K562 (cell line): ENCODE data around the gene NCOA3. TPM values are rescaled to one million over a fixed set of nuclear protein-coding genes. Genes with fewer than 3 reads are reported as not detected.

ENCODE experiments used
- ATAC-seq: fragments of 200-7000 bp; cut with Tn5 transposase; 3 replicates; pipeline ENCODE4 v1.9.1; 2020; ENCODE audit warnings: moderate library complexity
- BruUV-seq: library from RNA; stranded (reverse); fragments of 400-500 nt; replicated peaks from 2 replicates; lab custom pipeline; 2021; lab: Mats Ljungman, UMichigan
- CTCF ChIA-PET: fragments of 300-600 bp; formaldehyde crosslinking; extraction: SDS; loops from one replicate; lab custom pipeline; 2021; ENCODE audit warnings: low intra/inter-chr PET ratio; lab: Yijun Ruan, JAX
- POLR2A ChIA-PET: fragments of 300-600, 350-650 bp; sonication (Branson Sonifier 250); formaldehyde crosslinking; extraction: SDS; loops from one replicate; lab custom pipeline; 2021; ENCODE audit warnings: antibody characterized with exemption, inconsistent platforms; lab: Yijun Ruan, JAX
- DNase-seq, 4 experiments: peaks; one replicate each; pipeline versions ENCODE4 v3.0.0 to v3.0.0-alpha.2; 2011 to 2018; ENCODE audit warnings: low spot score in 3 of 4, mixed read lengths in 3 of 4; ENCODE audit errors: extremely low read depth in 1 of 4
- FAIRE-seq: peaks from 2 replicates; lab custom pipeline; 2011; peaks lifted over from hg19 to GRCh38; lab: Jason Lieb, UNC
- H2AFZ ChIP-seq: 2 replicates; pipeline ENCODE4 v1.6.0; 2011; ENCODE audit warnings: low read depth, low read length, control low read depth, inconsistent platforms
- H3K27ac ChIP-seq: fragments of 200-600 bp; 3 replicates; pipeline ENCODE4 v1.8.0; 2011; ENCODE audit warnings: low read depth, mild to moderate bottlenecking, control low read depth, inconsistent platforms, low read length, moderate library complexity, mixed read lengths; ENCODE audit errors: extremely low read depth
- H3K27me3 ChIP-seq, 2 experiments: fragments of 300-600 bp in 1 of 2; 2 replicates in 1 of 2; 3 replicates in 1 of 2; pipeline versions ENCODE4 v1.6.0 to v1.8.0; 2011; ENCODE audit warnings: inconsistent platforms in 2 of 2, low read length in 2 of 2, mild to moderate bottlenecking in 1 of 2, mixed read lengths in 1 of 2, moderate library complexity in 1 of 2; ENCODE audit not compliant: control insufficient read depth in 2 of 2, insufficient read depth in 2 of 2
- H3K36me3 ChIP-seq: fragments of 300-600 bp; 3 replicates; pipeline ENCODE4 v1.8.0; 2011; ENCODE audit warnings: mild to moderate bottlenecking, low read length, inconsistent platforms; ENCODE audit not compliant: control insufficient read depth, insufficient read depth
- H3K4me1 ChIP-seq, 2 experiments: fragments of 200-600 bp in 1 of 2; replicated peaks in 1 of 2; 2 replicates in 1 of 2; 3 replicates in 1 of 2; pipeline versions ENCODE4 v1.5.1 to v1.8.0; 2011; ENCODE audit warnings: inconsistent platforms in 2 of 2, low read length in 2 of 2, mild to moderate bottlenecking in 1 of 2, mixed read lengths in 1 of 2, moderate library complexity in 1 of 2; ENCODE audit not compliant: control insufficient read depth in 2 of 2, insufficient read depth in 2 of 2
- H3K4me2 ChIP-seq: 2 replicates; pipeline ENCODE4 v1.6.1; 2011; ENCODE audit warnings: low read length, control low read depth, inconsistent platforms, mixed read lengths; ENCODE audit not compliant: insufficient read depth
- H3K4me3 ChIP-seq: fragments of 200-600 bp; sonication (generic), shearing (Covaris generic); 2 replicates; pipeline ENCODE4 v1.5.1; 2016; ENCODE audit warnings: control low read depth, inconsistent platforms
- H3K79me2 ChIP-seq: fragments of 200-600 bp; 3 replicates; pipeline ENCODE4 v1.8.0; 2011; ENCODE audit warnings: low read length, inconsistent platforms; ENCODE audit not compliant: control insufficient read depth, insufficient read depth
- H3K9ac ChIP-seq, 2 experiments: 2 replicates each; pipeline versions ENCODE4 v1.6.0 to v1.6.1; 2011; ENCODE audit warnings: low read depth in 2 of 2, low read length in 2 of 2, control low read depth in 1 of 2, inconsistent platforms in 1 of 2, mild to moderate bottlenecking in 1 of 2, mixed read lengths in 1 of 2; ENCODE audit not compliant: insufficient read depth in 1 of 2
- H3K9me1 ChIP-seq: one replicate; pipeline ENCODE4 v1.6.0; 2011; ENCODE audit warnings: inconsistent platforms, mild to moderate bottlenecking, low read length, moderate library complexity; ENCODE audit not compliant: control insufficient read depth, insufficient read depth
- H3K9me3 ChIP-seq: replicated peaks from 2 replicates; pipeline ENCODE4 v1.5.1; 2011; ENCODE audit warnings: low read depth, low read length, inconsistent platforms; ENCODE audit not compliant: control insufficient read depth, insufficient read depth
- H4K20me1 ChIP-seq: replicated peaks from 2 replicates; pipeline ENCODE4 v1.6.1; 2011; ENCODE audit warnings: low read length, inconsistent platforms, mixed read lengths; ENCODE audit not compliant: control insufficient read depth, insufficient read depth
- BHLHE40 ChIP-seq: IDR thresholded peaks from 2 replicates; pipeline ENCODE4 v1.6.1; 2011; ENCODE audit warnings: low read length, improper control_type of control experiment
- CBX2 ChIP-seq: fragments of 200-600 bp; sonication (generic); IDR thresholded peaks from one replicate; pipeline ENCODE4 v1.6.1; 2012; ENCODE audit warnings: mild to moderate bottlenecking, low read length, inconsistent platforms; ENCODE audit not compliant: insufficient read depth, poor library complexity, severe bottlenecking
- CHCHD3 ChIP-seq: fragments of 250-450 bp; sonication (Bioruptor Pico); IDR thresholded peaks from 2 replicates; pipeline ENCODE4 v2.1.2; 2022; ENCODE audit warnings: mild to moderate bottlenecking
- ELF1 ChIP-seq: fragments of 200-800 bp; sonication (Bioruptor generic); IDR thresholded peaks from 2 replicates; pipeline ENCODE4 v1.6.1; 2016; ENCODE audit warnings: missing genetic modification characterization, missing compliant biosample characterization
- HDAC2 ChIP-seq: fragments of 450-650 bp; IDR thresholded peaks from 2 replicates; pipeline ENCODE4 v1.6.1; 2016; ENCODE audit warnings: mild to moderate bottlenecking
- ILK ChIP-seq: fragments of 450-650 bp; IDR thresholded peaks from 2 replicates; pipeline ENCODE4 v1.6.1; 2016; ENCODE audit warnings: missing genetic modification characterization, low read depth, mild to moderate bottlenecking, missing compliant biosample characterization, moderate library complexity, borderline replicate concordance
- LCOR ChIP-seq: sonication (generic); formaldehyde crosslinking; IDR thresholded peaks from 2 replicates; pipeline ENCODE4 v1.8.0; 2022; ENCODE audit warnings: mild to moderate bottlenecking, missing genetic modification reagents
- MEF2D ChIP-seq: conservative IDR thresholded peaks from 2 replicates; pipeline ENCODE4 v1.6.1; 2016; ENCODE audit warnings: low read depth, missing genetic modification characterization, missing compliant biosample characterization
- SIN3A ChIP-seq, 2 experiments: fragments of 150-350 bp in 1 of 2; IDR thresholded peaks; 2 replicates each; pipeline ENCODE4 v1.6.1; 2011 to 2016; ENCODE audit warnings: borderline replicate concordance in 2 of 2, low read depth in 2 of 2, low read length in 2 of 2, mild to moderate bottlenecking in 2 of 2, moderate library complexity in 2 of 2; ENCODE audit not compliant: control insufficient read depth in 1 of 2
- SOX6 ChIP-seq: fragments of 450-650 bp; IDR thresholded peaks from 2 replicates; pipeline ENCODE4 v1.6.1; 2014; ENCODE audit warnings: mild to moderate bottlenecking
- SRSF3 ChIP-seq: fragments of 200-400 bp; formaldehyde crosslinking; IDR thresholded peaks from 2 replicates; pipeline ENCODE4 v1.6.1; 2016; ENCODE audit warnings: mild to moderate bottlenecking, low read length, moderate library complexity; ENCODE audit not compliant: insufficient read depth
- STAT5B ChIP-seq: fragments of 250-450 bp; sonication (Bioruptor Pico); IDR thresholded peaks from 2 replicates; pipeline ENCODE4 v1.8.0; 2021; ENCODE audit warnings: mild to moderate bottlenecking, inconsistent platforms
- STAT6 ChIP-seq: sonication (generic); formaldehyde crosslinking; IDR thresholded peaks from 2 replicates; pipeline ENCODE4 v1.8.1; 2023; ENCODE audit warnings: mild to moderate bottlenecking, missing genetic modification reagents
- WHSC1 ChIP-seq: IDR thresholded peaks from one replicate; pipeline ENCODE4 v1.6.1; 2012; ENCODE audit warnings: low read length, control low read depth, inconsistent platforms
- ZBTB12 ChIP-seq: fragments of 250-450 bp; sonication (Bioruptor Pico); IDR thresholded peaks from 2 replicates; pipeline ENCODE4 v1.4.0; 2020
- ZFP1 ChIP-seq: fragments of 450-650 bp; formaldehyde crosslinking; IDR thresholded peaks from 2 replicates; pipeline ENCODE4 v1.4.0; 2020; ENCODE audit warnings: mild to moderate bottlenecking, mixed read lengths
- ZNF263 ChIP-seq: sonication (generic); formaldehyde crosslinking; IDR thresholded peaks from 2 replicates; pipeline ENCODE4 v1.8.0; 2022; ENCODE audit warnings: mild to moderate bottlenecking, missing genetic modification reagents, borderline replicate concordance
- ZNF431 ChIP-seq: sonication (generic); formaldehyde crosslinking; IDR thresholded peaks from 2 replicates; pipeline ENCODE4 v1.8.0; 2022; ENCODE audit warnings: mild to moderate bottlenecking, missing genetic modification reagents
- ZNF668 ChIP-seq: fragments of 250-450 bp; sonication (Bioruptor Pico); IDR thresholded peaks from 2 replicates; pipeline ENCODE4 v1.8.0; 2022; ENCODE audit warnings: mild to moderate bottlenecking, inconsistent platforms
- WGBS: fragments of 100-300 bp; shearing (Covaris generic); methylation state at CpG from one replicate; pipeline ENCODE4 v1.1.6; 2016; ENCODE audit warnings: low coverage, mixed read lengths; ENCODE audit not compliant: insufficient coverage; ENCODE audit errors: missing lambda C conversion rate; 5-methylcytosine and 5-hydroxymethylcytosine counted together
- in situ Hi-C: fragments of 300-500 bp; cut with MboI; formaldehyde crosslinking; loops from 4 replicates; pipeline ENCODE4 v1.15.0; 2018; ENCODE audit warnings: inconsistent platforms, mixed read lengths
- intact Hi-C: fragments of 100-400 bp; cut with micrococcal nuclease; formaldehyde crosslinking; loops from 2 replicates; pipeline ENCODE4 v1.14.2; 2022
- polyA plus RNA-seq, 8 experiments: library from polyadenylated mRNA; depleted of rRNA in 4 of 8; stranded (reverse) in 5 of 8; unstranded in 3 of 8; fragments of >200 nt; fragmentation: Nextera tagmentation in 2 of 8; fragmentation: Illumina TruSeq in 1 of 8; extraction: Ambion mirVana in 2 of 8; extraction: Trizol in 1 of 8; gene quantifications; 2 replicates each; pipeline versions ENCODE4 v1.2.1 to v1.2.3, GENCODE V29; 2011 to 2014; ENCODE audit warnings: inconsistent platforms in 1 of 8, missing spikeins in 1 of 8
- total RNA-seq, 7 experiments: library from RNA; depleted of rRNA in 6 of 7; stranded (reverse); fragments of >200 nt in 6 of 7; fragmentation: Illumina TruSeq in 2 of 7; extraction: Trizol in 2 of 7; gene quantifications; 2 replicates each; pipeline versions ENCODE4 v1.2.1 to v1.2.3, GENCODE V29; 2011 to 2021; ENCODE audit warnings: low replicate concordance in 1 of 7

The NCOA3 gene
- total and polyA plus RNA-seq, 9 of the 15 experiments (the other 6 are each of a cell fraction or from before 2014, with no cell fraction given) = 3.2 to 24.3 (median 14.4) TPM

- Histone ChIP-seq H4K20me1 (peaks cover 22% of the 10 kb centered on the region), H3K9me3 (no peaks in the 10 kb centered on the region), H3K27ac (no peak overlapping the region), H3K4me3 (no peak overlapping the region), H3K27me3 (peaks cover 50 to 89% of the 10 kb centered on the region in 2 experiments), H3K4me1 (peaks cover 0 to 8% of the 10 kb centered on the region in 2 experiments; a peak in 2 of 5 replicates), H3K4me2 (no peak overlapping the region), H3K9me1 (no peaks in the 10 kb centered on the region), H2AFZ (no peak overlapping the region), H3K36me3 (no peaks in the 10 kb centered on the region), H3K79me2 (no peaks in the 10 kb centered on the region), H3K9ac (no peak overlapping the region; a peak in 1 of 4 replicates)
- in situ Hi-C loops (no loop called here), intact Hi-C loops (no loop called here)
- no peak for DNase-seq
- ChIA-PET POLR2A (no interaction called here), CTCF (no interaction called here)
- WGBS = 3% methylated on average over 13 of the region's 19 CpGs
- FAIRE-seq = no peak
- no peak for TF ChIP-seq LCOR (CRISPR knock-in tag)
- no peak for TF ChIP-seq BHLHE40
- TF ChIP-seq SRSF3 = no peak
- TF ChIP-seq ZNF263 (CRISPR knock-in tag) = no peak
- TF ChIP-seq ILK = no peak
- TF ChIP-seq CHCHD3 (CRISPR knock-in tag) = no peak
- TF ChIP-seq SIN3A (IDR thresholded peaks at IDR 0.05; ENCODE audit: borderline replicate concordance in 2 of 2, control insufficient read depth in 1 of 2, low read depth in 2 of 2, low read length in 2 of 2) = no peak
- TF ChIP-seq ZNF431 (CRISPR knock-in tag) = no peak
- no peak for TF ChIP-seq ZFP1
- TF ChIP-seq STAT6 (CRISPR knock-in tag) = no peak
- TF ChIP-seq ZBTB12 (CRISPR knock-in tag) = no peak
- no peak for TF ChIP-seq WHSC1
- TF ChIP-seq STAT5B (CRISPR knock-in tag) = no peak
- no peak for TF ChIP-seq MEF2D (tag)
- no peak for TF ChIP-seq HDAC2
- no peak for TF ChIP-seq SOX6
- TF ChIP-seq CBX2 = no peak
- TF ChIP-seq ELF1 (tag) = no peak
- TF ChIP-seq ZNF668 (CRISPR knock-in tag) = no peak
- no TSS peak for BruUV-seq
- no peak for ATAC-seq
Observed at GRCh38 chr20:47682916-47683315, 181.2 kb downstream of the NCOA3 start.
